ENCODE results near the gene ADGRD1.

The ADGRD1 gene

DNA sequence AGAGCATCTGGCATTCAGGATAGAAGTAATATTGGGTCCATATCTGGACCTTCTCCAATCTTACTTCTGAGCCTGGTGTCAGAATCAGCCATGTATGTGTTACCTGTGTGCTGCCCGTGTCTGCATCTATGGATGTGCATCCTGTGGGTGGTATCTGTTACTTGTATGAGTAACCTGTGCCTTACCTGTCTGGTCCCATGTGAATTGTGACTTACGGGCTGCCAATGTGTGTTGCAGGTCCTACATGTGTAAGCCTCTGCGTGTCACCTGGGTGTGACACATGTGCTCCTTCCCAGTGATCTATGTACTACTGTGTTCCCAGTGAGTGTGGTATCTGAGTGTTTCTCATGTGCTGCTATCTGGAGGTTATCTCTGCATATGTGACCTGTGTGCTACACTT is 208.4 kb downstream of the ADGRD1 start:
- no peak for DNase-seq (ENCODE audit: low read depth)

DNA sequence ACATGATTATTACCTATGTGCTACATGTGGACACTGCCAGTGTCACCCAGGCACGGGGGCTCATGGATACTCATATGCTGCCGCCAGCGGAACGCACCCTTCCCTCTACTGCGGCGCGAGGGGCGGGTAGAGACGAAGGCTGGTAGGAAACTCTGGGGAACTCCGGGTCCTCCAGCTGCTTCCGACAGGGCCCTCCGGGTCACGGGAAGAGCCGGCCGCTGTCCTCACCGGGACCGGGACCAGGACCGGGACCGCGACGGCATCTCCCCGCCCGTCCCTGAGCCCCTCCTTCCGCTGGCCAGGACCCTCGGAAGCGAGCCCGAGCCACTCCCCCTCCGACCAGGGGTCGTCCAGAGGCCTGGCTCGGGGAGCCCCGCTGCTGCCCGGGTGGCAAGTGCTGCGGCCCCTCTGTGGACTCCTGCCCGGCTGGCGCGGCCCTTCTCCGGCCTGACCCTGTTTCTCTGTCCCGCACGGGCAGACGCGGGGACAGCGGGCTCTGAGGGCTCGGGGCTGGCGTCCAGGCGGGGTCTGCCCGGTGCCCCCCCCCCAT is 209.6 kb downstream of the ADGRD1 start:
- DNase-seq (ENCODE audit: low read depth): no peak

DNA sequence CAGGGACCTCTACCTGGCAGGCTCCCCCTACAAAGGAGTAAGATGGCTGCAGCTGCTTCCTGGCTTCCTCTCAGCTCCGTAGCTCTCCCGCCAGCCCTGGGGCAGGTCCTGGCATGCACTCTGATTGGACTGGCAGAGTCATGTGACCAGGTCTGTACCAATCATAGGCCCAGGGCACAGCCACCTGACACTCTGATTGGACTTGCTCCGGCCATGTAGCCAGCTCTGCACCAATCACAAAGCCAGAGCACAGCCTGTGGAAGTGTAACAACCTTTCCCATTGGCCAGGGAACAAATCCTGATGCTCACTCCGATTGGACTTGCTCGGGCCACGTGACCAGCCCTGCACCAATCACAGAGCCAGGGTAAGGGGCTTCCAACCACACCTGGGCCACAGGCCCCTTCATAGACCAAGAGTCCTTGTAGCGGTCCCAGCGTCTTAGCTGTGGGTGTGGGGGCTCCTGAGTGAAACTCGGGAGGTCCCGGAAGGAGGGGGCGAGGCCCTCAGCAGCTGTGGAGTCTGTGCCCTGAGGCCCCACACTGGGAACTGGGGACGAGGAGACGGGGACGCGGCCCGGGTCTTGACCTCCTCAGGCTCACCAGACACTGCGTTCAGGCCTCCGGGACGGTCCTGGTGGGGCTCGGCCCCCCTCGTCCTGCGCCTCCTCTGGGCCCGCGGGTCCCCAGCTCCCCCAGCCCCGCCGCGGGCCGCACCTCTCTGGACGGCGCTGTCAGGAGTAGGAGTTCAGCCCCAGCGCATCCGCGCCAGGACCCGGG is 210.6 kb downstream of the ADGRD1 start:
- DNase-seq (ENCODE audit: low read depth): no peak

DNA sequence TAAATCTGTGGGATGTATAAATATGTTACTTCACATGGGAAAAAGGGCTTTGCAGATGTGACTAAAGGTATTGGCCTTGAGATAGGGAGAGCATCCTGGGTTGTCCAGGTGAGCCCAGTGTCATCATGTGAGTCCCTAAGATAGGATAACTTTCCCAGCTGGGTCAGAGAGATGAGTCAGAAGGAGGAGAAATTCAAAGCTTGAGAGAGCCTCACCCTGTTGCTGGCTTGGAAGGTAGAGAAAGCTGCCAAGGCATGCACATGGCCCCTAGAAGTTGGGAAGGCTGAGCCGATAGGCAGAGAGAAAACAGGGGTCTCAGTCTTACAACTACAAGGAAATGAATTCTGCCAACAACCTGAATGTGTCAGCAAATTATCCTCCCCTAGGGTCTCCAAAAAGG is 213.0 kb downstream of the ADGRD1 start:
- DNase-seq (ENCODE audit: low read depth): no peak

DNA sequence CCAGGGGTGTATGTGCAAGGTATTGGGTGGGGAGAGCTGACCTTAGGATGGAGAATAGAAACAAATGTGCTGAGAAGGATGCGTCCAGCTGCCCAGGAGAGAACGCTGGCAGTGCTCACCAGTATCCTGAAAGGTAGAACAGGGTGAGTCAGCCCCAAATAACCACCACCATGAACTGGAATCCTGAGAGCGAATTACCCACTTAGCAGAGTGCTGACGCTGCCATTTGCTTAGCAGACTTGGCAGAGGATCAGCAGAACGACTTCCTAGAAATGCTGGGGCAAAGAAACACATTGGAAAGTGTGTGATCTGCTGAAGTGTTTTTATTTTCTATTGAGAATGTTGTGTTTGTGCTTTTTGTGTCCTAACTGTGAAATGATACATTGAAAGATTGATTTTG is 213.6 kb downstream of the ADGRD1 start:
- DNase-seq (ENCODE audit: low read depth): no peak

DNA sequence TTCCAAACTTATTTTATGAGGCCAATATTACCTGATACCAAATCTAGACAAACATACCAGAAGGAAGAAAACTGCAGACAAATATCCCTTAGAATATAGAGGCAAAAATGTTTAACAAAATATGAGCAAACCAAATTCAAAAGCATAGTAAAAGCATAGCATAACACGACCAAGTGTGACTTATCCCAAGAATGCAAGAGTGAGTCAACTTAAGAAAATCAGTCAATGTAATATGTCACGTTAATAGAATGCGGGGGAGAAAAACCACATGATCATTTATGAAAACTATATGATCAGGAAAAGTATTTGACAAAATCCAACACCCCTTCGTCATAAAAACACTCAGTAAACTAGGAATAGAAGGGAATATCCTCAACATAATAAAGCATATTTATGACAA is 217.3 kb downstream of the ADGRD1 start:
- DNase-seq (ENCODE audit: low read depth): no peak

DNA sequence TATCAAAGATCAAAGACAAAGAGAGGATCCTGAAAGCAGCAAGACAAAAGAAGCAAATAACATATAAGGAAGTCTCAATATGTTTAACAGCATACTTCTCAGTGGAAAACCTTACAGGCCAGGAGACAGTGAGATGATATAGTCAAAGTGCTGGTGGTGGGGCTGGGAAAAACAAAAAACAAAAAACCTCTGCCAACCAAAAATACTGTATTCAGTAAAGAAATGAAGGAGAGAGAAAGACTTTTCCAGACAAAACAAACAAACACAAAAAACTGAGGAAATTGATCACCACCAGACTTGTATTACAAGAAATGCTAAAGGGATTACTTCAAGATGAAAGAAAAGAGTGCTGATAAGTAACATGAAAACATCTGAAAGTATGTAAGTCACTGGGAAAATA is 221.2 kb downstream of the ADGRD1 start:
- DNase-seq (ENCODE audit: low read depth): no peak

DNA sequence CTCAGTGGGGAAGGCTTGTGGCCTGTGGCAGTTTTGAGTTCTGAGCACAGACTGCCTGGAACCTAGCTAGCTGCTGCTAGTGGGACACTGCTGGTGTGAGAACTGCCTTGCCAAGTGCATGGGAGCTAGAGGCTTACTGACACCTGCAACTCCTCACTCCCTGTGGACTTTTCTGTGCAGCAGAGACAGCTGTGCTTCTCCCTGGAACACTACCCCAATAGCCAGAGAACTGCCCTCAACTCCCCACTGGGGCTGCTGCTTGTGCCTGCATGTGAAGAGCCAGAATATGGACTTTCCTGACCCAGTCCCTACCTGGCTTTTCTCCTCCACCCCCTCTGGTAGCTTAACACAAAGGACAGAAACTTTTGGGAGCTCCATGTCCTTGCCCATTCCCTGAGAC is 222.6 kb downstream of the ADGRD1 start:
- DNase-seq (ENCODE audit: low read depth): no peak

DNA sequence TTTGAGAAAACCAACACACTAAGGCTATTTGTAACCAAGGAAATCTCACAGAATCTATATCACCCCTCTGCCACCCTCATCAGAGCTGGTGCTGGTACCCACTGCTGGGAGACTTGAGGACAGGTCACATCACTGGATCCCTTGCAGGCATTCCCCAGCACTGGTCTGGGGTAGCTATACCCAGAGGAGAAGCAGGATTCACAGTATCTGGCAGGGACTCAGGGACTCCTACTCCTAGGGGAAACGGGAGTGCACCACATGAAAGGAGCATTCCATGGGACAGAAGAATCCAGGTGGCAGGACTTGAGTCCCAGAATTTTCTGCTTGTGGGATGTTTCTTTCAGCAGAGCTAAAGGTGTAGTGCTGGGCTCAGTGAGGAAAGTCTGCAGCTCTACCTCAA is 223.2 kb downstream of the ADGRD1 start:
- DNase-seq (ENCODE audit: low read depth): no peak

DNA sequence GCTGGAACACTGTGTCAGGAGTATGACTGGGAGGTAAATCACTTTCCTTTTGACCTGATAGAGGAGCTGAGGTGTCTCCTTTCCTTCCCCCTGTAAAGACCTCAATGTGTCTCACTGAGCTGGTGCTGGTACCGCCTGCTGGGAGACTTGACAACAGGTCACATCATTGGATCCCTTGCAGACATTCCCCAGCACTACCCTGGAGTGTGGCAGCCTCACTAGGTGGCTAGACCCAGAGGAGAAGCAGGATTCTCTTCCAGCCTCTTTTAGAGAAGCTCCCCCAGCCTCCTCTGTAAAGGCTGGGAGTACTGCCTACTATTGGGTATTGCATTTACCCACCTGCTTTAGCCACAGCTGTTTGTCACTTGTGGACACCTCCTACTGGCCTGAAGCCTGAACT is 223.9 kb downstream of the ADGRD1 start:
- no peak for DNase-seq (ENCODE audit: low read depth)

DNA sequence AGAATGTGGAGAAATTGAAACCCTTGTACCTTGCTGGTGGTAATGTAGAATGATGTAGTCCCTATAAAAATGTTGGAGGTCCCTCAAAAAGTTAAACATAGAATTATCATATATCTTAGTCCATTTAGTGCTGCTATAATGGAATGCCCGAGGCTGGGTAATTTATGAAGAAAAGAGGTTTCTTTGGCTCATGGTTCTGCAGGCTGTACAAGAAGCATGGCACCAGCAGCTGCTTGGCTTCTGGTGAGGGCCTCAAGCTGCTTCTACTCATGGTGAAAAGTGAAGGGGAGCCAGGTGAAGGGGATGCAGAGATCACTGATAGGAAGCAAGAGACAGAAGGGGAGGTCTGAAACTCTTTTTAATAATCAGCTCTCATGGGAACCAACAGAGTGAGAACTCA is 233.9 kb downstream of the ADGRD1 start:
- no peak for DNase-seq (ENCODE audit: low read depth)

DNA sequence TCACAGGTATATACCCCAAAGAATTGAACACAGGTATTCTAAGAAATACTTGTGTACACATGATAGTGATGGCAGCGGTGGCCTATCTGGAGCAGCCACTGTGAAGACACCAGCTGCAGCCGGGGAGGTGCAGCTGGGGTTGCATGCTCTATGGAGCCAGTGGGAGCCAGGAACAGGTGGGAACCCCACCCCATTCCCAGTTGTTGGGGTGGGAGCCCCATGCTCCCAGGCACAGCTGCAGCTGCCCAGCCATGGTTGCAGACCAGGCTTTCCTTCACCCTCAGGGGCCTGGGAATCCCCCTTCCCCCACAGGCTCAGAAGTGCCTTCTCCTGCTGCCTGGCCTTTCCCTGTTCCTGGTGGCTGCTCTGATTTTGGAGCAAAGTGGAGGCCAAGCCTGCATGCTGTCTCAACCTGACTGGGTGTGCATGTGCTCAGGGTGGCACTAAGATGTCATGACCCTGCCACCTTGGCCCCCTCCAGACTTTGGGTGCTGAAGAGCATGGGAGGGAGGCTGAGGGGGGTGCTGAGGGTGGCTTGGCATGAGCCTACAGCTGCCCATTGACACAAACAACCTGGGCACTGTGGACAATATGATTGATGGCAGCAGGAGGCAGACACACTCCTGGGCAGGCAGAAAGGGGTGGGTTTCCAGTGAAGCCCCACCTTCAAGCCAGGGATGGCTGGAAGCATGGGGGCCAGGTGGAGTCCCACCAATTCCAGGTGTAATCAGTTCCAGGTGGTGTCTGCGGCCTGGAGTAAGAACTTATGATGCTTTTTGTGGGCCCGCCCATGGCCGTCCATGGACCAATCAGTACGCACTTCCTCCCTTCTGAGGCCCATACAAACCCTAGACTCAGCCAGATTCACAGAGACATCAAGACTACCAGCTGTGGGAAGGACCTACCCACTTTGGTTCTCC is 234.7 kb downstream of the ADGRD1 start:
- DNase-seq (ENCODE audit: low read depth): no peak

DNA sequence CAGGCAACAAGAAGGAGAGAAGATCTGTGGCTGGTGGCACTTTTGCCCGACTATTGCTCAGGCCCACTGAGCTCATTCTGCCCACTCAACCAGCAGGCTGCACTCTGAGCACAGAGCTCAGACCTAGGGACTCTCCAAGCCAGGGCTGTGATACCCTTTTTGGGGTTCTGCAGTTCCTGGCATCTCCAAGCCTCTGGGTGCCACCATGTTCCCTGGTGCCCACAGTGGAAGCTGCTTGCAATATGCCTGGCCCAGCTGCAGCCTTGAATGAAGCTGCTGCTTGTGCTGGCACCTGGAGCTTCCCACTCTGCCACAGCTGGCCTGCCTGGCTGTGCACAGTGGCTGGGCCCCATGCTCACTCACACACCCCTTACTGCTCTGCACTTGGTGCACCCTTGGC is 236.1 kb downstream of the ADGRD1 start:
- DNase-seq (ENCODE audit: low read depth): no peak

DNA sequence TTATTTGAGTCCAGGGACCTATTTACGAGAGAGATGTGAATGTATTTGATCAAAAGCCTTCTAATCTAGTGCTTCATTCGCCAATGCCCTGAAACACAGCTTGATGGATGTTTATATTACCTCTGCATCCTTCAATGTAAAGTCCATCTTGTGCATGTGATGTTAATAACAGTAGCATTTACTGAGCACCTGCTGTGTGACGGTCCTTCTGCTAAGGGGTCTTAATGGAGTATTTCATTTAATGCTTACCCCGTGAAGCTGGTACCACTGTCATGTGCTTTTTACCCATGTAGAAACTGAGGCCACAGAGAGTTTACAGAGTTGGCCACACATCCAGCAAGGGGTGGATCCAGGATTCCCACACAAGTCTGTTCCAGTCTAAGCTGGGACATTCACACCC is 237.3 kb downstream of the ADGRD1 start:
- no peak for DNase-seq (ENCODE audit: low read depth)
